ENCODE measurements around the gene RAPGEF1.
A peak's percentile ranks its signal among the peaks of the same experiment; 100 is the strongest.
"Not testable (repeated sequence)": the region's sequence is repeated elsewhere in the genome, so short reads cannot be mapped to it uniquely, and the experiment has no call there.

The RAPGEF1 gene

GRCh38 chr9:131739959-131740648 is at the start of gene RAPGEF1:
Gene RAPGEF1 (minus strand): TSS chr9:131740076. CDS start chr9:131739830, 246 bp downstream.
- DNase-seq: peak; percentile 65

- DNase-seq: no peak
Measured at GRCh38 chr9:131788851-131789250, 49.0 kb upstream of the RAPGEF1 start.

GRCh38 chr9:131787838-131788237 is 48.0 kb upstream of the RAPGEF1 start:
- no peak for DNase-seq

- no peak for DNase-seq
Measured at GRCh38 chr9:131784748-131785501, 45.0 kb upstream of the RAPGEF1 start.

GRCh38 chr9:131781069-131781468 is 41.2 kb upstream of the RAPGEF1 start:
- no peak for DNase-seq

GRCh38 chr9:131776473-131776872 is 36.6 kb upstream of the RAPGEF1 start:
- DNase-seq: no peak

GRCh38 chr9:131776036-131776435 is 36.2 kb upstream of the RAPGEF1 start:
- DNase-seq: no peak

- no peak for DNase-seq
Measured at GRCh38 chr9:131774636-131775035, 34.8 kb upstream of the RAPGEF1 start.

GRCh38 chr9:131773911-131774379 is 34.1 kb upstream of the RAPGEF1 start:
- no peak for DNase-seq

GRCh38 chr9:131772940-131773339 is 33.1 kb upstream of the RAPGEF1 start:
- no peak for DNase-seq

- no peak for DNase-seq
Measured at GRCh38 chr9:131771646-131772045, 31.8 kb upstream of the RAPGEF1 start.

- DNase-seq: no peak
Measured at GRCh38 chr9:131769361-131769760, 29.5 kb upstream of the RAPGEF1 start.

- no peak for DNase-seq
Measured at GRCh38 chr9:131764568-131764967, 24.7 kb upstream of the RAPGEF1 start.

GRCh38 chr9:131762356-131762932 is 22.6 kb upstream of the RAPGEF1 start:
- peak; percentile 70 for DNase-seq

GRCh38 chr9:131759017-131759647 is 19.3 kb upstream of the RAPGEF1 start:
- DNase-seq: no peak

- DNase-seq: no peak
Measured at GRCh38 chr9:131757549-131757948, 17.7 kb upstream of the RAPGEF1 start.

GRCh38 chr9:131755541-131756198 is 15.8 kb upstream of the RAPGEF1 start:
- DNase-seq: peak; percentile 82

- no peak for DNase-seq
Measured at GRCh38 chr9:131754846-131755245, 15.0 kb upstream of the RAPGEF1 start.

- not testable (repeated sequence) for DNase-seq
Measured at GRCh38 chr9:131753751-131754150, 13.9 kb upstream of the RAPGEF1 start.

- DNase-seq: no peak
Measured at GRCh38 chr9:131752231-131752884, 12.5 kb upstream of the RAPGEF1 start.

GRCh38 chr9:131748411-131748955 is 8.6 kb upstream of the RAPGEF1 start:
- no peak for DNase-seq

- peak; percentile 17 for DNase-seq
Measured at GRCh38 chr9:131747352-131747751, 7.5 kb upstream of the RAPGEF1 start.
